Activated CD8-positive, alpha-beta memory T cell treated with anti-CD3 and anti-CD28 coated beads for 48 hours (primary cell): ENCODE data around the gene TCF12.
"Not testable (repeated sequence)": the region's sequence is repeated elsewhere in the genome, so short reads cannot be mapped to it uniquely, and the experiment has no call there.

Experiments
- DNase-seq, 3 experiments: peaks; one replicate each; pipeline ENCODE4 v3.0.0-alpha.2; 2020; ENCODE audit warnings: low read depth in 2 of 3, low spot score in 2 of 3

TCF12 gene

DNA sequence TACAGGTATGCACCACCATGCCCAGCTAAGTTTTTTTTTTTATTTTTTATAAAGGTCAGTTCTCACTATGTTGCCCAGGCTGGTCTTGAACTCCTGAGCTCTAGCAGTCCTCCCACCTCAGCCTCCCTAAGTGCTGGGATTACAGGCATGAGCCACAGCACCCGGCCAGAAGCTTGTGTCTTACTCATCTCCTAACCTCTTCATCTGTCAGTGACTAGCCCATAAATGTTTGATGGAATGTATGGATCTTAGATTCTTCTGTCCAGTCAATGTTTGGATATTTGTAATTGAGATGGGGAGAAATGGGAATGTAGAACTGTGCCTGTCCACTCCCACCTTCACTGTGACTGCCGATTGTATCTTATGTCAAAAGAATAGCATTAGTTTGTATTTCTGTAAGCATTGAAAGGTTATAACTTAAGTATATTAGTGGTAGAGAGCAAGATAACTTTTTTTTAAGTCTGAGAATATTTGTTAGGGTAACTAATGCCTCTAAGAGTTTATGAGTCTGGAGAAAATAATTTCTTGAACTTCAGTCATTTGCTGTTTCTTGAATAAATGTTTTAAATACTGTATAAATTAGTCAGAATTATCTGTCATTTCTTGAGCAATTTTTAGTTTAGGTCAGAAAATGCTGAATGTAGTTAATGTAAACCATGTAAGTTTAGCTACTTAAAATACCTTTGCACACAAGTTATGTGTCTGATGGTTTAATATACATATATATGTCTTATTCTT, 242.5 kb downstream of the TCF12 start:
- DNase-seq = no peak

DNA sequence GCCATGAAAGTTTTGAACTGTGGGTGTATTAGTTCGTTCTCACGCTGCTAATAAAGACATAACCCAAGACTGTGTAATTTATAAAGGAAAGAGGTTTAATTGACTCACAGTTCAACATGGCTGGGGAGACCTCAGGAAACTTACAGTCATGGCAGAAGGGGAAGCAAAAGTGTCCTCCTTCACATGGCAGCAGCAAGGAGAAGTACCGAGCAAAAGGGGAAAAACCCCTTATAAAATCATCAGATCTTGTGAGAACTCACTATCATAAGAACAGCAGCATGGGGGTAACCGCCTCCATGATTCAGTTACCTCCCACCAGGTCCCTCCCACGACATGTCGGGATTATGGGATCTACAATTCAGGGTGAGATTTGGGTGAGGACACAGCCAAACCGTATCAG, 245.8 kb downstream of the TCF12 start:
- DNase-seq = not testable (repeated sequence)

DNA sequence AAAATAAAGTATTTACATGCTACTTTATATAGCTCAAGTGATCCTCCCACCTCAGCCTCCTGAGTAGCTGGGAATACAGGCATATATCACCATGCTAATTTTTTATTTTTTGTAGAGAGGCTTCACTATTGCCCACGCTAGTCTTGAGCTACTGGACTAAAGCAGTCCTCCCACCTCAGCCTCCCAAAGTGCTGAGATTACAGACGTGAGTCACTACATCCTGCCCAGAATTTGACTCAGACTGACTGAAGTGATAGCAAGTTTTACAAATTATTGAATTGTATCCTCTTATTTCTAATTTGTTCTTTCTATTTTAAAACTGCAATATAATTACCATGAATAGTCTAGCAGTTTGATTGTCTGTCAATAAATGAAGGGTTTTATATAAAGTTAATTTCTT, 247.5 kb downstream of the TCF12 start:
- no peak for DNase-seq

DNA sequence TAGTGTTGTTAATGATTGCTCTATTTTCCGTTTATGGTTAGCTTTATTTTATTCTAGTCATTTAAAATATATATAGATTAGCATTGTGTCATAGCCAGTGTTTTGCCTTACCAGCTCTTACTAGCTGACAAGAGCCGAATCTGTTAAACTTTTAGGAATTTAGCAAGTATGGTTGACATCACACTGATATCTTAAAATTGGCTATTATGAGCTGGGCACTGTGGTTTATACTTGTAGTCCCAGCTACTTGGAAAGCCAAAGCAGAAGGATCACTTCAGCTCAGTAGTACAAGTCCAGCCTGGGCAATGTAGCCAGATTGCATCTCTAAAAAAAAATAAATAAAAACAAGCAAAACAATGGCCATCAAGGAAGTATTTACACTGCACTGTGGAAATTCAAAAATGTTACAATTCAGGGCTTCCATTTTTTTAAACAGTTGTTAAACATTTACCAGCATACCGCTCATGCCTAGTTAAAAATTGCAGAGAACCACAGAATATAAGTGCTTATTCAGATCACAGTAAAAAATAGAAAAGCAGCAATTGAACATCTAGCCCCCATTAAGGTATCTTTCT, 249.5 kb downstream of the TCF12 start:
- DNase-seq = no peak

DNA sequence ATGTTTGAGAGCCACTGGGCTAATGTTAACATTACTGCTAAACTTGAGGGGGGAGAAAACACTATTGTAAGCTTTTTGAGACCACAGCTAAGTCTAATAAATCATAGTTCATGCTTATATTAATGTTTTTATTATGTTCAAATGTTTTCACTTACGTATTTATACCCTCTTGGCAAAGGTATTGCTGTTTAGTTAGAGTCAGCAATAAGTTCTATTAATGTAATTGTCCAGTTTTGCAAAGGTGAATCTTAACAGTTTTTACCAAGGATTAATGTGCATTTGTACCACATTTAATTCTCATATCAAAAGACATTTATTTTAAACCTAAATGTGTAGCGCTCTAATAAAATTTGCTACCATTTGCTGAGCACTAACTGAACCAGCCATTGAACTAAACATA, 251.2 kb downstream of the TCF12 start:
- DNase-seq = no peak

DNA sequence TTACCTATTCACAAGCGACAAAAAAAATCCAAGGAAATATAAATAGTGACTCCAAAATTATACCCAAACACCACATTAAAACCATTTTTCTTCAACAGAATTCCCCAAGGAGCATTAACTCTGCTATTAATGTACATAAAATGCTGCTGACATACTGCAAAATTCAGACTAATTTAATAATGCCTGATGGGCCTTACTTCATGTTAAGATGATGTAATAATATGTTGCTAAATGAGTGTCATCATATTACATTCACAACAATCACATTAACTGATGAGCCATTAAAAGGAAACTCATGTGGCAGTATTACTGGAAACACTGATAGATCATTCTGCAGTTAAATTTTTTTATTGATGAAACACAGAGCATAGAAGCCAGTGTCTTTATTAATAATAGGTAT, 253.0 kb downstream of the TCF12 start:
- no peak for DNase-seq

DNA sequence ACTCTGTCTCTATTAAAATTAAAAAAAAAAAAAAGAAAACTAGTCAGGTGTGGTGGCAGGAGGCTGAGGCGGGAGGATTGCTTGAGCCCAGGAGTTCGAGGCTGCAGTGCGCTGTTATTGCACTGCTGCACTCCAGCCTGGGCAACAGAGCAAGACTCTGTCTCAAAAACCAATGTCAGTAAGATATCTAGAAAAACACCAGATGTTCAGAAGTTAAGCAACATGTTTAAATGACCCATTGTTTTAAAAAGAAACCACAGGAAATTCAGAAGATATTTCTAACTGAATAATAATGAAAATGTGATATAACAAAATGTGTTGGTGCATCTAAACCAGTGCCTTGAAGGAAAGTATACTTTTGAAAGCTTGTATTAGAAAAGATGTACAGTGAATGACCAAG, 254.5 kb downstream of the TCF12 start:
- DNase-seq = no peak

DNA sequence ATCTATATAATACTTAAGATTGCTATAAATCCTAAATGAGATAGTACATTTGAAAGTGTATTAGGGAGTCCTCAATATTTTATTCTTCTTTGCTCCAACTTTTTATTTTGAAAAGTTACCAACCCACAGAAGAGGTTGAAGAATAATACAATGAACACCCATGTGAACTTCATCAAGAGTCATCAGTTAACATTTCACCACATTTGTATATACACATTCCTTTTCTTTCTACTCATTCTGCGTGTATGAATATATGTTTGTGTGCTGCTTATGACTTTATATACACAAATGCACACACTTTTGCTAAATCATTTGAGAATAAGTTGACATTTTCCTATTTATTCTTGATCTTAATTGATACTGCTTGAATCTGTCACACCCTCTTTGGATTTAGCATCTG, 264.6 kb downstream of the TCF12 start:
- DNase-seq = no peak

DNA sequence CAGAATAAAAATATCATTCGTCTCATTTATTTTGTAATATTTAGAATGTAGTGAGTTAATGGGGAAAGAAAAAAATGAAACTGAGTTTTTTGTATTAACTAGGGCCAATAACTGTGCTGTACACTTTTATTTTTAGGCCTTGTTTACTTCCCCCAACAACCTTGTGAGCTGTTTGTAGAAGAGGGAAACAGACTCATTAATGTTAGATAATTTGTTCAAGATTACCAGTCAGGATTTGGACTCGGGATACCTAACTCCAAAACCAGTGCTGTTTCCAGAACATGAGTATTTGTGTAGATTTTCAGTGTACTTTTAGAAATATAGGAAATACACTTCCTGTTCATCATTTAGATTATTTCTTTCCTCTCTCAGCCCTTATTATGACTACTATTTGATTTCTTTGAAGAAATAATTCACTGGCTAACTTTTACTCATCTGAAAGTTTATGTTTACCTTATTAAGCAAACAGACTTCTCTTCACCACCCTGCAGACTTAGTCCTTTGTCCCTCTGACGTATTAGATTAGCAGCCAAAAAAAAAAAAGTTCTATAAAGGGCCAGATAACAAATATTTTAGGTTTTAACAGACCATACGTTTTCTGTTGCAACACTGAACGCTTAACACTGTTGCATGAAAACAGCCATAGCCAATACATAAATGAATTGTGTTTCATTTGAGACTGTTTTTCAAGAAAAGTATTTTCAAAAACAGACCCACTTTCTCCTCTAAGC, 265.3 kb downstream of the TCF12 start:
- no peak for DNase-seq

DNA sequence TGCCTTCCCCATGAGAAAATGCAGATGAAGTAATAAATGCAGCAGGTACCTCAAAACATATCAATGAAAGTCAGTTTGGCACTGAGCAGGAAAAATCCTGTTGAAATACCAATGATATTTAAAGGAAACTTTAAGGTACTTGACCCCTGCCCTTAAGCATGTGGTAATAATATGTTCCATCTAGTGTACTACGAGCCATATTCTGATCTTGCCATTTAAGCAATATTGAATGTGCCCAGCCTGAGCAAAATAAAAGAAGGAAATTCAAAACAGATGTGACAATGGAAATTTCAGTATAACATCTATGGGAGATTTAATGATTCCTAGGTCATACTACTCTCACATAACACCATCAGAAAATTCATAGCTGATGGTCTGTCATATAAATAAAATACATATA, 266.1 kb downstream of the TCF12 start:
- no peak for DNase-seq

DNA sequence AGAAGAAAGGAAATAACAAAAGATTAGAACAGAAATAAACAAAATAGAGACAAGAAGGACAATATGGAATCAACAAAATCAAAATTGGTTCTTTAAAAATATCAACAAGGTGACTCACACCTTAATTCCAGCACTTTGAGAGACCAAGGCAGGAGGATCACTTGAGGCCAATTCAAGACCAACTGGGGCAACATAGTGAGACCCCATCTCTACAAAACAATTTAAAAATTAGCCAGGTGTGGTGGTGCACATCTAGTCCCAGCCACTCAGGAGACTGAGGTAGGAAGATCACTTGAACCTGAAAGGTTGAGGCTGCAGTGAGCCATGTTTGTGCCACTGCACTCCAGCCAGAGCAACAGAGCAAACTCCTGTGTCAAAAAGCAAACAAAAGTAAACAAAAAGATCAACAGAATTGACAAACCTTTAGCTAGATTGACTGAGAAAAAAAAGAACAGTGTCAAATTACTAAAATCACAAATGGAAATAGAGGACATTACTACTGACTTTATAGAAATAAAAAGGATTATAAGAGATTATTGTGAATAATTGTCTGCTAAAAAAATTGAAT, 267.1 kb downstream of the TCF12 start:
- DNase-seq = no peak

DNA sequence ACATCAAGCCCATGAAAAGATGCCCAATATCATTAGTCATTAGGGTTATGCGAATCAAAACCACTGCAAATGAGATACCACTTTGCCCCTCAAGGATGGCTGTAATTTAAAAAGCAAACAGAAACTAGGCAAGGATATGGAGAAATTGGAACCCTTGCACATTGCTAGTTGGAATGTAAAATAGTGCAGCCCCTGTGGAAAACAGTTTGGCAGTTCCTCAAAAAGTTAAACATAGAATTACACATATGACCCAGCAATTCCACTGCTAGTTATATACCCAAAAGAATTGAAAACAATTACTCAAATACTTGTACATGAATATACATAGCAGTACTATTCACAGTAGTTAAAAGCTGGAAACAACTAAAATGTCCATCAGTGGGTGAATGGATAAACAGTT, 271.0 kb downstream of the TCF12 start:
- DNase-seq = no peak

DNA sequence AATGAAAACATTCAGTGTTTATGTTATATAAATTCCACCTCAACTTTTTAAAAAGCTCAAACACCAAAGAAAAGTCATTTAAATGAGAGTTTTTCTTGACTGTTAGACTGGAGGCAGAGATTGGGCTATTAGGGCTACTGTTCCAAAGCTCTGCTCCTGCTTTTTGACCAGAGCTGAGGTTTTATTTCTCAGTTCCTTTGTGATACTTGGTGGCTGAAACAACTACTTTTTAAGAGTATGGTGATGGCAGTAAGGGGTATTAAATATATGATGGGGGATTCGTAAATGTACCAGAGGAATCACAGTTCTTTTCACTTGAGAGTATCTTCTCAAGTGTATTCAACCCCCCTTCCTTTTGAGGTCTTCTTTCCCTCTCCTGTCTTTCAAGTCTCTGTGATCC, 271.8 kb downstream of the TCF12 start:
- no peak for DNase-seq

DNA sequence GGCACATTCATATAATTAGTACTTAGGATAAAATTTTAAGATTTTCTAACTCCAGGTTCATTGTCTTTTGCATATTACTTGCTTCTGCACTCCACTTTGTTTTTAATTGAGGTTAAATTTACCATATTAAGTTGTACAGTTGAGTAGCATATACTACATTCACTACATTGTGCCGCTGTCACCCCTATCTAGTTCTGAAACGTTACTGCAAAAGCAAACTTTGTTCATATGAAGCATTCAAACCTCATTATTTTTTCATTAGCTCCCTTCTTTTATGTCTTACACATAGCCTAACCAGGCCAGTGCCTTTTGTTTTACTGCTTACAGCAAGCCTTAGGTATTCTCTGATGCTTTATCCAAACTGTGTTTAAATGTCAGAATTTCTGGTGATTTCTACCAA, 274.7 kb downstream of the TCF12 start:
- DNase-seq = no peak

DNA sequence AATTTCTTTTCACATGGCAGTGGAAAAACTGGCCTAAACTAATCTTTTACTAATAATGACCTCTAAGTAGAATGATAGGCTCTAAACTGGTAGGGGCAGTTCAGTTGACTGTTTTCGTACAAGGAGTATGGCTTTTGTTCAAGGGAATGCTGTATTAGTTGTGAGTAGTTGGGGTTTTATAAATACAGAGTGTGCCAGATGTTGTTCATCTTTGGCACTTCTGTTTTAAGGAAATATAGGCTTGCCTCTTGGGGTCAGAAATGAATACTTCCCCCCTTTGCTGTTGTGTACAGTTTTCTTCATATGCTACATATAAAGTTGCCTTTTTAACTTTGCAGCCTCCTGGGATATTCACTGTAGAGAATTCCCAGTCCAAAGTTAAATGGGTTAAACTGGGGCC, 276.9 kb downstream of the TCF12 start:
- DNase-seq = no peak

DNA sequence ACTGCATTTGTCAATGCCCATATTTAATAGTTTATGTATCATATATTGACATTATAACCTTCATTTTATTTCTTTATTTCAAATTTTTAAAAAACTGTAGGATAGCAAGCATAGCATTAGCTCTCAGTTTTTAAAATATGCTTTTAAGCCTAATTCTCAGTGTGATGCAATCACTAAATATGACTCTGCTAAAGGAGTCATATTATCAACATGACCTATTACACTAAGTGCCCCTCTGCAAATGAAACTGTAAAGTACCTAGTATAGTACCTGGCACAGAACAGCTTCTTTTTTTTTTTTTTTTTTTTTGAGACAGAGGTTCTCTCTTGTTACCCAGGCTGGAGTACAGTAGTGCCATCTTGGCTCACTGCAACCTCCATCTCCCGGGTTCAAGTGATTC, 278.4 kb downstream of the TCF12 start:
- no peak for DNase-seq

DNA sequence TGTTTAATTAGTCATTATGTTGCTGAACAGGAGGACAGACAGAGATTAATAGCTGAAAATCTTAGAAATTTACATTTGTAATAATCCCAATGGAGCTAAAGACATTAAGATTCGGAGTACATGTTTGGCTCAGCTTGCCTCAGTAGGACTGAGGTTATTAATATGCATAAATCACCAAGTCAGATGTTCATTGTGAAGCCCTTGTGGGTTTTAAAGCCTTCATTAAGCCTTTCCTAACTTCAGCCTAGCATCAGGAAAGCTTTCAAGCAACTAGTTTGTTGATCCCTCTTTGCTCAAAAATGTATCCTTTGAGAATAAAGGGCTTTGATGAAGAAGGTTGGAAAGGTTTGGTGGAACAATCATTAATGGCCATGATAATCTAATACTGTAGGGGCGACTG, 279.7 kb downstream of the TCF12 start:
- no peak for DNase-seq

DNA sequence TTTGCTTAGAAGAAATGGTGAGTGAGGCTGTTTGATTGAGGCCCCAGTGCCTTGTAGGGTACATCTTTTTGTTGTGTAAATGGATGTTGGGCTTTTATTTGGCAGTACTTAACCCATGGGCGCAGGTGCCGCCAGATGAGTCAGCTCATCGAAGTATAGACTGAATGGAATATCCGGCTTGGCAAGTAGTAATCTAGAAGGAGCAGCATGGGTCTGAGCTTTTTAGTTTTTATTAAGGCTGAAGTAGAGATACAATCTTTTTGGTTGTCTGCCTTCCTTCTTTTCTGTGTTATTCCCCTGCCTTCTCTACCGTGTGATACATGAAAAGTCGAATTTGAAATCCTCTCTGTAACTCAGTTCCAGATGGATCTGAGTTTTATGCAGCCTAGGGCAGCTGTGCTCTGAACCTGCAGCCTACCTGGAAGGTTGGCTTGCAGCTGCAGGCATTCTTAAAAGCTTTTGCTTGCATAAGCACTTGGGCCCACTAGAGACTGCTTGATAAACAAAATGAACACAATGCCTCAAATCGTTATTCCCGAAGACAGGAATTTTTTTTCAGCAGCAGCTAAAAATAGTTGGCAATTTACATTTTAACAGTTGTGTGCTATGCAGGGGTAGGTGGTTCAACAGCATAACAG, 280.3 kb downstream of the TCF12 start:
- DNase-seq = no peak

DNA sequence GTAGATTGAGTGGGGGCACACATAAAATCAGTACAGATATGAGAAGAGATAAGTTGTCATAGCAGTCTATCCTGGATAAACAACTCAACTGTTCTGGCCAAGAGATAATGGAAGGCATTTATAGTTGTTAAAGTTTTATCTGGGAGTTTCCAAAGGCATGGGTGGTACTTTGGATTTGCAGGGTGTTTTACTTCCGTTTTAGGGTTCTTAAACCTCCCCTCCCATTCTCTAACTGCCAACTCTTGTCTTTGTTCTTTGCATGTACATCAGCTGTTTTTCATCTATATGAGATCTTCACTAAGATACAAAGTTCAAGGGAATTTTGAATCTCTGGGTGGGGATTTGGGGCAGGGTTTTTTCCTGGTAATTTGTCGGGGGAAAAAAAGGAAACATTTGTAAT, 283.1 kb downstream of the TCF12 start:
- no peak for DNase-seq

DNA sequence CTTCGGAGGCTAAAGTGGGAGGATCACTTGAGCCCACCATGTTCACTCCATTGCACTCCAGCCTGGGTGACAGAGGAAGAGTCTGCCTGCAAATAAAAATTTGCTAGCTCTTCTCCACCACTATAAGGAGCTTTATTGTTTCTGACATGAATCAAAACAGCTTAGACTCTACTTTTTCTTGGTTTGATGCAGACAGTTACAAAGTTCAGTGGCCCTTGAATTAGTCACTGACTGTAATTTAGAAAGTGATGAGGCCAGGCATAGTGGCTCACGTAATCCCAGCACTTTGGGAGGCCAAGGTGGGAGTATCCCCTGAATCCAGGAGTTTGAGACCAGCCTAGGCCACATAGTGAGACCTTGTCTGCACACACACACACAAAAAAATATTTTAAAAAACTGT, 285.5 kb downstream of the TCF12 start:
- no peak for DNase-seq

DNA sequence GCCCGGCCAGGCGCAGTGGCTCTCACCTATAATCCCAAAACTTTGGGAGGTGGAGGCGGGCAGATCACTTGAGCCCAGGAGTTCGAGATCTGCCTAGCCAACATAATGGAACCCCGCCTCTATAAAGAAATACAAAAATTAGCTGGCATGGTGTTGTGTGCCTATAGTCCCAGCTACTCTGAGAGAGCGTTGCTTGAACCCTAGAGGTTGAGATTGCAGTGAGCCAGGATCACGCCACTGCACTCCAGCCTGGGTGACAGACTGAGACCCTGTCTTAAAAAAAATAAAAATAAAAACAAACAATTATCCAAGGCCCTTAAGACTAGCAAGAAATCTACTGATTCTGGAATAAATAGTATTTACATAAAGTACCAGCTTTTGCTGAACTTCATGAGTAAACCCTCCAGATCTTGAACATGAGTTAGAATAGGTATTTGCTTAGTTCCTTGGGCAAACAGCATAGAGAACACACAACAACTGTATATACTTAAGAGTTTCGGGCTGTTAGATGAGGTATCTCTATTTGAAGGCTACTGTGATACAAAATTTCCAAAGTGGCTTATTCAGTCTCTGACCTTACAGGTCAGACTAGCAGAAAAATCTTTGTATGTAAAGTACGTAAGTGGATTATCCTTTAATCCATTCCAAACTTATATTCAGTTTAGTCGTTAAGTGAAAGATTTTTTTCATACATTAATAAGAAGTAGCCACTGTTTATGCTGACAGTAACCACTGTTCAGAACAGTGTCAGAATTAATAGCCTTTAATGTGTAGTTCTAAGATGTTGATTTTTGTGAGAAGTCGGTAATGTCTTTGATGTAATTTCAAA, 286.8 kb downstream of the TCF12 start:
- DNase-seq = no peak
